Coronary artery (tissue), 2 donors: ENCODE measurements around the gene TSPAN13.

Experiments
- DNase-seq: peaks from one replicate; pipeline ENCODE4 v3.0.0-alpha.2; 2017; ENCODE audit warnings: low spot score
- H3K27ac ChIP-seq, 2 donors: fragments of 200-600 bp; sonication (generic); one replicate each; pipeline ENCODE4 v1.5.1; 2016 to 2019
- H3K4me3 ChIP-seq: fragments of 200-600 bp; sonication (generic); 2 replicates; pipeline ENCODE4 v1.5.1; 2016; ENCODE audit warnings: mild to moderate bottlenecking, moderate library complexity
- CTCF ChIP-seq: fragments of 200-600 bp; sonication (generic); IDR thresholded peaks from one replicate; pipeline ENCODE4 v1.5.1; 2019; ENCODE audit warnings: antibody characterized with exemption

TSPAN13 gene

GRCh38 chr7:16740623-16740953 lies 13.0 kb upstream of the TSPAN13 start:
- TF ChIP-seq CTCF, result no peak
- Histone ChIP-seq H3K27ac (no peak overlapping the region), H3K4me3 (no peak overlapping the region)
- no peak for DNase-seq

- no peak for DNase-seq
- TF ChIP-seq CTCF, result no peak
- Histone ChIP-seq H3K27ac (no peak overlapping the region), H3K4me3 (no peak overlapping the region)
Observed at GRCh38 chr7:16740996-16741395, 12.6 kb upstream of the TSPAN13 start.

- Histone ChIP-seq H3K4me3 (no peak overlapping the region), H3K27ac (no peak overlapping the region)
- DNase-seq, result no peak
- no peak for TF ChIP-seq CTCF
Observed at GRCh38 chr7:16741676-16742075, 11.9 kb upstream of the TSPAN13 start.

GRCh38 chr7:16742547-16742946 lies 11.0 kb upstream of the TSPAN13 start:
- no peak for DNase-seq
- Histone ChIP-seq H3K27ac (no peak overlapping the region), H3K4me3 (no peak overlapping the region)
- TF ChIP-seq CTCF, result no peak

GRCh38 chr7:16743236-16743635 lies 10.3 kb upstream of the TSPAN13 start:
- H3K27ac ChIP-seq, result no peak overlapping the region
- no peak for DNase-seq
- no peak for TF ChIP-seq CTCF
- H3K4me3 ChIP-seq, result no peak overlapping the region

- no peak overlapping the region for H3K27ac ChIP-seq
- TF ChIP-seq CTCF, result no peak
- no peak overlapping the region for H3K4me3 ChIP-seq
- no peak for DNase-seq
Observed at GRCh38 chr7:16744518-16745250, 8.9 kb upstream of the TSPAN13 start.

- DNase-seq, result no peak
- no peak for TF ChIP-seq CTCF
- Histone ChIP-seq H3K27ac (no peak overlapping the region), H3K4me3 (no peak overlapping the region)
Observed at GRCh38 chr7:16745645-16746044, 7.9 kb upstream of the TSPAN13 start.
